ENCODE measurements around the gene ECM1. TPM values are rescaled to one million over a fixed set of nuclear protein-coding genes. Genes with fewer than 3 reads are reported as not detected.

The ECM1 gene
- total RNA-seq, 4 donors from 2014 or later, result 4.2 to 11.3 (median 7.0) TPM

DNA sequence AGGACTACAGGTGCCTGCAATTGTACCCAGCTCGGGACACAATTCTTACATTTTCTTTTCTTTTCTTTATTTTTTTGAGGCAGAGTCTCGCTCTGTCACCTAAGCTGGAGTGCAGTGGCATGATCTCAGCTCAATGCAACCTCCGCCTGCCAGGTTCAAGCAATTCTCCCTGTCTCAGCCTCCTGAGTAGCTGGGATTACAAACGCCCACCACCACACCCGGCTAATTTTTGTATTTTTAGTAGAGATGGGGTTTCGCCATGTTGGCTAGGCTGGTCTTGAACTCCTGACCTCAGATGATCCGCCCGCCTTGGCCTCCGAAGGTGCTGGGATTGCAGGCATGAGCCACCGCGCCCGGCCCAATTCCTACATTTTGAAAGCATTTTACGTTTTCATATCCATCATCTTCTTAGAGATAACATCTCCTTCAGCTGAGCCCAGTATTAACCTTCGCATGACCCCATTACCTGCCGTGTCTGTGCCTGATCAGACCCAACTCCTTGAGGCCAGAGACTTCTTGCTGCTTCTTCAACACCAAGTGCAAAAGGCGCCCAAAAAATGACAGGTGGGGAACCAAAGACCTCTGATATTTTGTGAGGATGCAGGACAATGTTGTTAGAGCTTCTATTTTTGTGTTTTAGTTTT lies 38.5 kb downstream of the ECM1 start:
- TF ChIP-seq POLR2A (IDR thresholded peaks at IDR 0.05) (no peak), CTCF (IDR thresholded peaks at IDR 0.05) (no peak)
- 86 to 88% methylated on average over 16 of the region's 16 CpGs for WGBS, 2 donors
- H3K27ac ChIP-seq, result no peak overlapping the region
- peaks cover 6 to 23% of the 10 kb centered on the region in 2 donors for H3K4me1 ChIP-seq
- DNase-seq, result no peak
- no peaks in the 10 kb centered on the region for H3K27me3 ChIP-seq
- H3K4me3 ChIP-seq (replicated peaks in 1 of 3), result no peak overlapping the region
- no peaks in the 10 kb centered on the region for H3K9me3 ChIP-seq
- intact Hi-C loops (cut with DNase I), result no loop called here
- H3K36me3 ChIP-seq, result no peaks in the 10 kb centered on the region

GRCh38 chr1:150548324-150548631 lies 40.4 kb downstream of the ECM1 start:
- H3K4me1 ChIP-seq, result peaks cover 6 to 40% of the 10 kb centered on the region in 2 donors
- 56 to 64% methylated on average over 4 of the region's 4 CpGs for WGBS, 2 donors

GRCh38 chr1:150548632-150549495 lies 41.0 kb downstream of the ECM1 start, which contains the start of gene ADAMTSL4:
ADAMTSL4 (plus strand) TSS chr1:150549408; CDS start chr1:150552289, 2,881 bp downstream.
- H3K36me3 ChIP-seq, result no peaks in the 10 kb centered on the region
- H3K4me1 ChIP-seq, result peaks cover 6 to 40% of the 10 kb centered on the region in 2 donors
- no peaks in the 10 kb centered on the region for H3K9me3 ChIP-seq
- 2 to 3% methylated on average over 16 to 19 of the region's 91 CpGs for WGBS, 2 donors
- peak in 1 of 6 experiments; percentile 20 for TF ChIP-seq CTCF (IDR thresholded peaks at IDR 0.05)
- peak in 1 of 2 donors; percentile 34 for TF ChIP-seq POLR2A (IDR thresholded peaks at IDR 0.05)
- DNase-seq, result peak; percentile 73 to 78
- intact Hi-C loops (cut with DNase I), result no loop called here
- peak within 1 kb of the TSS in 1 of 3 donors; percentile 43 for H3K4me3 ChIP-seq (replicated peaks in 1 of 3)
- H3K27ac ChIP-seq, result peak within 1 kb of the TSS in 2 of 3 donors; percentile 80 to 85
- no peaks in the 10 kb centered on the region for H3K27me3 ChIP-seq

More at GRCh38 chr1:150548324-150548631, 40.4 kb downstream of the ECM1 start:
- no peak overlapping the region for H3K27ac ChIP-seq
- no peak for TF ChIP-seq CTCF (IDR thresholded peaks at IDR 0.05)
- no peak for TF ChIP-seq POLR2A (IDR thresholded peaks at IDR 0.05)
- peak overlapping the region in 1 of 3 donors; percentile 43 for H3K4me3 ChIP-seq (replicated peaks in 1 of 3)
- H3K9me3 ChIP-seq, result no peaks in the 10 kb centered on the region
- no peak for DNase-seq
- intact Hi-C loops (cut with DNase I), result no loop called here
- H3K36me3 ChIP-seq, result no peaks in the 10 kb centered on the region
- H3K27me3 ChIP-seq, result no peaks in the 10 kb centered on the region

GRCh38 chr1:150549496-150550221 lies 41.8 kb downstream of the ECM1 start:
- intact Hi-C loops (cut with DNase I), result loop anchor here (10.0 kb wide), 1 partner anchor 445 kb away; no protein-coding TSS in a partner anchor
- TF ChIP-seq CTCF (IDR thresholded peaks at IDR 0.05) (peak in 1 of 6 experiments; percentile 16), POLR2A (IDR thresholded peaks at IDR 0.05) (no peak)

More at GRCh38 chr1:150549496-150550221, 41.8 kb downstream of the ECM1 start:
- Histone ChIP-seq H3K27ac (peak overlapping the region in 2 of 3 donors; percentile 74 to 85), H3K27me3 (no peaks in the 10 kb centered on the region), H3K4me3 (replicated peaks in 1 of 3) (peak overlapping the region in 1 of 3 donors; percentile 43), H3K36me3 (no peaks in the 10 kb centered on the region), H3K4me1 (peaks cover 6 to 40% of the 10 kb centered on the region in 2 donors), H3K9me3 (no peaks in the 10 kb centered on the region)
- DNase-seq, result peak in 1 of 2 donors; percentile 32
- 18 to 22% methylated on average over 27 to 39 of the region's 43 CpGs for WGBS, 2 donors
